HG02759 (cell line): Measurements from ENCODE around the gene FSTL1.

Experiments used
- ATAC-seq: cut with Tn5 transposase; IDR thresholded peaks from one replicate; pipeline ENCODE4 v1.9.1; 2021; ENCODE audit warnings: mild to moderate bottlenecking, moderate library complexity; ENCODE audit not compliant: unreplicated experiment

FSTL1 gene

GRCh38 chr3:120364101-120364500, 86.7 kb downstream of the FSTL1 start:
- no peak for ATAC-seq

DNA sequence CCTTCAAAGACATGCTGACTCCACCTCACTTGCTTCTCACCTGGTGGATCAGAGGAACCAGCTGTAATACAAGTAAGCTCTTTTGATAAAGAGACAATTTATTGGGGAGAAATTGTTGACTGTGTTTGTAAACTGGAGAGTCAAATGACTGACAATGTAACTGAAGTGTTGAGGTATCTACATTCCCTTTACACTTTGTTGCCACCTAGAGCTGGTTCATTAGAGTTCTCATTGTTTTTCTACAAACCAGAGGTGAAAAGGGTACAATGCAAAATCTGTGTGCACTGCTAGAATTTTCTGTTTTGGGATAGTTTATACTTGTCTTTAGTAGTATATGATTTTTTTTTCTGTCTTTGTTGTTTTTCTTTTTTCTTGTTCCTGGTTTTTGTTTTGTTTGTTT, 93.0 kb downstream of the FSTL1 start:
- ATAC-seq, result no peak

DNA sequence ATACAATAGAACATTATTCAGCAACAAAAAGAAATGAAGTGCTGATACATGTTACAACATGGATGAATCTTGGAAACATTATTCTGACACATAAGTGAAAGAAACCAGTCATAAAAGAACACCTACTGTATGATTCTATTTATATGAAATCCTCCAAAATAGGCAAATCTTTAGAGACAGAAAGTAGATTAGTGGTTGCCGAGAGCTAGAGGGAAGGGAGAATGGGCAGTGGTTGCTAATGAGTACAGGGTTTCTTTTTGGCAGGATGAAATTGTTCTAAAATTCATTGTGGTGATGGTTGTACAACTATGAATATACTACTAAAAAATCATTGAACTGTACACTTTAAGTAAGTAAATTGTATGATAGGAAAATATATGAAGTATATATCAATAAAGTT, 95.3 kb downstream of the FSTL1 start:
- ATAC-seq, result no peak

GRCh38 chr3:120353463-120353862, 97.3 kb downstream of the FSTL1 start:
- no peak for ATAC-seq

DNA sequence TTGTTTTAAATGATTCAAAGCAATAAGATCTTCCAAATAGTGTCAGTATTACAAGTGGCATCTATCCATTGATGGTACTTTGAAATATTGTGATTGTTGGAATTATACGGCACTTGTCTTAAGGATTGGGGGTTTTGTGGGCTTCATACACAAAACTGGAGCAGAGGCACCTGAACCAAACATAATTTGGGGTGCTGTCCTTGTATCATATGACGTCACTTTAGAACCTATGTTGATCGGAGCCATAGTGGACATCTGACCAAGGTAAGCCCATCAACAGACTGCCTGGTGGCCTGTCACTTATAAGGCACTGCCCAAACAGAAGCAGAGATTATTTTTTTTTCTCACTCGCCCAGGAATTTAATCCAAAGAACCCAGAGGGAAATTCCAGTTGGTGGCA, 98.8 kb downstream of the FSTL1 start:
- ATAC-seq, result no peak

DNA sequence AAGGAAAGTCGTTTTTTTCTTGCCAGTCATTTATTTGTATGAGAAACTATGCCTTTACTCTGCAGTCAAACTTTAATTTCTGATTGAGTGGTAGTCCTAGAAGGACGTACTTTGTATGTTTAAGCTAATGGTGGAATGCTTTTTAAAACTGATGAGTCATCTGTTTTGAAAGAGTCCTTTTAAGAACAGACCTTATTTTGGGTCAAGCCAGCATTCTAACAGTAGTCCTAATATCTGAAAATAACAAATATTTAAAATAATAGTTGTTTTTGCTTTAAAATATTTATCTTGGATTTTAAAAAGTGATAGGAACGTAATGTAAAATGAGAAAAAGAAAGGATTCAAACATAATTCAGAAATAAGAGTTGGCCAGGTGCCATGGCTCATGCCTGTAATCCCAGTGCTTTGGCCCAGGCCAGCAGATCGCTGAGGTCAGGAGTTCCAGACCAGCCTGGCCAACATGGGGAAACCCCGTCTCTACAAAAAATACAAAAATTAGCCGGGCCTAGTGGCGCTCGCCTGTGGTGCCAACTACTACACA, 100.3 kb downstream of the FSTL1 start:
- no peak for ATAC-seq

GRCh38 chr3:120349855-120350125, 101.0 kb downstream of the FSTL1 start:
- no peak for ATAC-seq

DNA sequence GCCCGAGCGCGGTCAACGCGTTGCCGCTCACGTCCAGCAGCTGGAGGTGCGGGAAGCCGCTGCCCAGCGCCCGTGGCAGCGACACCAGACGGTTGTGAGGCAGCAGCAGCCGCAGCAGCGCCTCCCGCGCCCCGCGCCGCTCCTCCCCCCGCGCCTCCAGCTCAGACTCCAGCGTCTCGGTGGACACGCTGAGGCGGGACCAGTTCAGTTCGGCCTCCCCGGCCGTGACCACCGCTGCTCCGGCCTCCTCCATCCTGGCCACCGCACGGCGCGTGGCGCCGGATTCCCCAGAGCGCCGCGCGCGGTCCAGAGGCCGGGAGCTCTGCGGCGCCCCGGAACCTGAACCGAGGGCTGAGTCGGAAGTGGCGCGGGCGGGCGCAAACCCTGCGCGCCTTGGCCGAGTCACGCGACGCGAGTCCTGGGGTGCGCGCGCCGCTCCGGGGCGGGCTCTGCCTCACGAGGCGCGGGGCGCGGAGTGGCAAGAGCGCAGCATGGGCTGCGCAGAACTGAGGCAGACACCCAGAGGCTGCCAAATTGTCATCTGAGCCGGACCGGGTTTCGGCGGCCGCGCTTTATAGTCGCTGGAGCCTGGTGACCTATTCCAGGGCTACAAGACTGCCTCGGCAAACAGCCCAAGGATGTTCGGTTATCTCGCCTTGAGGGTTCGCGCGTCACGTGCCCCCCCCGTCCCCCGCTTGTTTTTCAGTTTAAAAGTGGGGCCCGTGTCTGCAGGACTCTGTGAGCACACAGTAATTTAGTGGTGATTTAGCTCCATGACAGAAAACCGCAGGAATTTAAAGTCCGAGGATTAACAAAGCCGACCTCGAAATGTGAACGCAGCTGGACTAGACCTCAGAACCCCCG, 101.6 kb downstream of the FSTL1 start, which contains the start of gene LRRC58:
TSS of gene LRRC58 (minus strand) at position 364 of the 864 bp plus-strand sequence. CDS start at position 253, 111 bp downstream.
- peak; percentile 89 for ATAC-seq

- ATAC-seq, result peak; percentile 53
These were observed 102.5 kb downstream of the FSTL1 start for GRCh38 chr3:120348065-120348990.

- no peak for ATAC-seq
These were observed 106.4 kb downstream of the FSTL1 start for GRCh38 chr3:120344349-120344748.
